HG02852 (cell line): ENCODE measurements around the gene COL4A2.

ENCODE experiments used
- ATAC-seq: cut with Tn5 transposase; IDR thresholded peaks from one replicate; pipeline ENCODE4 v1.9.1; 2021; ENCODE audit warnings: mild to moderate bottlenecking, moderate library complexity; ENCODE audit not compliant: unreplicated experiment

The COL4A2 gene

DNA sequence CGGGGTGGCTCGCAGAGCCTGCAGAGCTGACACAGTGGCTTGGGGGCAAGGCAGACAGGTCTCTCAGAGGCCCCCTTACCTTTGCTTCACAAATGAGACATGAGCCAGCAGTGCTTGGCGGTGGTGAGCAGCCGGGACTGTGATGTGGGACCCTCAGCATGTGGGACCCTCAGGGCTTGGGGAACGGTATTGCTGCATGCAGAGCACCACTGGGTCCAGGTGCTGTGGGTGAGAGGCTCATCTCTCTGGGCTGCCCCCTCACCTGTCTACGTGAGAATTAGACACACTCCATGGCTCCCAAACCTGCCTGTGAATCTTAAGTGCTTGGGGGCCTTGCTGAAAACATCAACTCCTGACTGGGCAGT is 106.6 kb downstream of the COL4A2 start:
- ATAC-seq, result no peak

- no peak for ATAC-seq
These were observed 107.2 kb downstream of the COL4A2 start for GRCh38 chr13:110414283-110414682.

DNA sequence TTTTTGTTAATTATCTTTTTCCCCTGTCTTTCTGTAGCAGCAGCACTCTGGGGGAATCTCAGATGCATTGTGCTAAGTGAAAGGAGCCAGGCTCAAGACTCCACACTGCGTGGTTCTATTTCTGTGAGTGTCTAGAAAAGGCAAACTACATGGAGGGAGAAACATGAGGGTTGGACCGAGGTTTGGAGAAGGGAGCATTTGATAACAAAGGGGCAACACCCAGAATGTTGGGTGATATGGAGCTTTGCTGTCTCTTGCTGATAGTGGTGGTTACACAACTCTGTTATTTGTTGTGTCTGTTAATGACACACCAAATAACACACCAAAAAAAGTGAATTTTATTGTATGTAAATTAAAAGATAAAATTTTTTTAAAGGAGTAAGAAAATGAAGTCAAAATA is 107.8 kb downstream of the COL4A2 start:
- ATAC-seq, result no peak

DNA sequence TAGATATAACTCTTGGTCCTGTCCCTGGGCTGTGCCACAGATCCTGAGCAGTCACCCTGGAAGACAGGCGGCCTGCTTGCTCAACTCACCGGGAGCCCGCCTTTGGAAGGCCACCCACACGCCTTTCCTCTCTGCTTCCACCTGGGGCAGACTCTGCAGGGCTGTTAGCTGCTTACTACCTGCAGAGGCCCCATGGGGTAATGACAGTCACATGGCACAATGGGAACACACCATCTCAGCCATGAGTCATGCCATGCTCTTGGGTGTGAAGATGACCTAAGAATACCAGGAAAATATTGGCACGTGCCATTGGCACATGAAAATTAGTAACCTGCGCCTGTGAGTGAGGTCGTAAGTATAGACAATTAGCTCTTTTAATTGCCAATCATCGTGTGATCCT is 108.6 kb downstream of the COL4A2 start:
- ATAC-seq, result no peak

- no peak for ATAC-seq
These were observed 109.3 kb downstream of the COL4A2 start for GRCh38 chr13:110416131-110417025.

DNA sequence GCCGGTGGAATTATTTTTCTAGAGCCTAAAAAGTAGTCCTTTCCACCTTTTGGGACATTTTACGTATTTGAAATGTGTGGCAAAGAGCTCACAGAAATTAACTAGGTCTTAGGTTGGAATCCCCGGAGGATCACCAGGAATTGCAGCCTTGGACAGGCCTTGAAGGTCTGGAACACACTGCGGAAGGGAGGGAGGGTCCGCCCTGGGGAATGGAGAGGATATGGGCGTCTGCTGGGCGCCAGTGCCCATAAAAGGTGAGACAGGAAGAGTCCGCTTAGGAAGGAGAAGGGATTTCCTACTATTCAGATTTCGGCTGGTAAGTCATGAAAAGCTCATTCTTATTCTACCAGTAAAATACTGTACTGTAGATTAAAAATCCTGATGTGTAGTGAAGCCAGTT is 111.9 kb downstream of the COL4A2 start:
- ATAC-seq, result no peak

- ATAC-seq, result no peak
These were observed 112.3 kb downstream of the COL4A2 start for GRCh38 chr13:110419381-110419791.

DNA sequence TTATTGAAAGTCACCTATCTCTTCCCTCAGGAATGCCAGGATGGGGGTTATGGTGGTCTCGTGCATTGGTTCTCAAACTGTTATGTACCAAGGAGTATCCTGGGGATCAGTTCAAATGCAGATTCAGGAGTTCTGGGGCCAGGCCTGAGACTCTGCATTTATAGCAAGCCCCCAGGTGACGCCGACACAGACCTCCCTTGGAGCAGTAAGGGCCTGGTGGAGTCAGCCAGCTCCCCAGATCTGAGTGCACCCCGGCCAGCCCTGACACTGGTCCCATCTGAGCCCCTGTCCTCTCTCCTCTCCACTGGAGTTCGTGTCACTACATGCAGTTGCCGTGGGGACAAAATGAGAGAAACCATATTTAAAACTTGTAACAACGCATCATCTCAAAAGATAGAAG is 112.9 kb downstream of the COL4A2 start:
- ATAC-seq, result no peak

- no peak for ATAC-seq
These were observed 113.5 kb downstream of the COL4A2 start for GRCh38 chr13:110420626-110421025.

DNA sequence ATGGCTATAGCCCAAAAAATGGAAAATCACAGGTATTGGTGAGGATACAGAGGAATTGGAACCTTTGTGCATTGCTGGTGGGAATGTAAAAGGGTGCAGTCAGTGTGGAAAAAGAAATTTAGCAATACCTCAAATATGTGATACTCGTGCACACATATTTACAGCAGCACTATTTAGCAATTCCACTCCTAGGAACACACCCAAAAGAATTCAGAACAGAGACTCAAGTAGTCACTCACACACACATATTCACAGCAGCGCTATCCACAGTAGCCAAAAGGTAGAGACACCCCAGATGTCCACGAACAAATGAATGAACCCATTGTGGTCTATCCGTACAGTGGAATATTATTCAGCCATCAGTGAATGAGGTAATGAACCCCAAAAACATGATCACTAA is 114.0 kb downstream of the COL4A2 start:
- ATAC-seq, result no peak

DNA sequence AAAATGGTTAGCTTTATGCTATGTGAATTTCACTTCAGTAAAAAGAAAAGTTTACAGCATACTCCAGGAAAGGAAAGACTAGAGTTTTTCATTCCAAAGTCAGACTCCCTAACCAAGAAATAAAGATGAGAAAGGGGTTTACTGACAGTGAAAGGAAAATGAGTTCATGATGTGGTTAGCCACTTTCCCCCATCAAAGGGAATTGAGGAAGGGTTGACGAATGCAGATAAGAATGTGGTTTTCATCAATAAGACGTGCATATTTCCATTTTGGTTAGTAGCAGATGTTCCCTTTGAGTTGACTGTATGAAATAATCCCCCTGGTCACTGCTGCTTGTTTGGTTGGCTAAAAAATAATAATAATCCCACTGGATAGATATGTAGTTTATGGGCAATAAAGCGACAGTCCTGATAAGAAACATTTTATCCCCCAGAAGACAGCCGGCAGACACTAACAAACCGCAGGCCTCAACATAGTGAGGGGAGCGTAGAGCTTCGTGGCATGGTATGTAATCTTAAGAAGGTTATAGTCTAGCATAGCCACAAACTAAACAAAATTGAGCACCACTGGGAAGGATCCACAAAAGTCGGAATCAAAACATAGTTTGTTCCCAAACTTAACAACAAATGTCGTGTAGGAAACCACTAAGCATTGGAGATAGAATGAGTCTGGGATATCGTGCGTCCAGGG is 114.8 kb downstream of the COL4A2 start:
- no peak for ATAC-seq

DNA sequence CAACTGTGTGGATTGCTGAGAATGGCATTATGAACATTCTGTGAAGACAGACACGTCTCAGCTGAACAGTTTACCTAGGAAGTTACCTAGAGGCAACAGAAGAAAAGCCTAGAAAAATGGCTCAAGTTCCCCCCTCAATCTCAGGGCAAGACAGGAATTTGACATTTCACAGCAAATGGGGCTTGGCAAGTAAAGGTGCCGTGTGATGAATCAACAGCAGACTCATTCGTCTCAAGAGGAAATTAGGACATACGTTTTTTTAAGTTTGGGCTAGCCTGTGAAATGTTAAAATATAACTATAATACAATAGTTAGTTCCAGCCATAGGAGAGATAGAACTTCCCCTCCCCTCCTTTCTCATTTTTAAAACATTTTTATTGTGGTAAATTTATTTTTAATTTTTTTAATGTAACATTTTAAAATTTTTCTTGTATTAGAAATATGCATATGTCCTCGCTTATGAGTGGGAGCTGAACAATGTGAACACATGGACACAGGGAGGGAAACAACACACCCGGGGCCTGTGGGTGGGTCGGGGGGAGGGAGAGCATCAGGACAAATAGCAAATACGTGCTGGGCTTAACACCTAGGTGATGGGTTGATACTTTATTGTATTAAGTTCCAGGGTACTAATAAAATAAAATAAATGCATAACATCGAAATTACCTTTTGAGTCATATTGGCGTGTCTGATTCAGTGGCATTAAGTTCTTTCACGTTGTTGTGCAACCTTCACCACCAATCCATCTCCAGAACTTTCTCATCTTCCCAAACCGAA is 116.0 kb downstream of the COL4A2 start:
- no peak for ATAC-seq

- ATAC-seq, result no peak
These were observed 116.7 kb downstream of the COL4A2 start for GRCh38 chr13:110423689-110424302.

GRCh38 chr13:110424569-110425443 is 117.7 kb downstream of the COL4A2 start:
- ATAC-seq, result no peak

- ATAC-seq, result no peak
These were observed 118.3 kb downstream of the COL4A2 start for GRCh38 chr13:110425444-110425780.

DNA sequence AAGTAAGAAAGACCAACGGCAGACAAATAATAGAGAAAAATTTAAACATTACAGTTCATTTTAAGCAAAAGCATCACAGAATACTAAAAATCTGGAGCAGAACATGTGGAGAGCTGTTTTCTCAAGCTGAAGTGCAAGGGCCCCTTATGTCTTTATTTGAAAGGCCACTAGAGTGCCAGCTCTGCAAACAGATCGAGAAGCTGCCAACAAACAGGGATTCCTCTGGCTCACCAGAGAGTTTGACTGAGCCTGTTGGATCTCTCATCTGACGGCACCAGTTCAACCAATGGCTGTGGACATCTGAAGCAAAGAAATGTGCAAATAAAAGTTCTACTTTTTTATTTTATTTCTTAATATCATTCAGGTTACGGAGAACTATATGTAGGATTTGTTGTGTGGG is 119.7 kb downstream of the COL4A2 start:
- ATAC-seq, result no peak

GRCh38 chr13:110428313-110428712 is 121.2 kb downstream of the COL4A2 start:
- ATAC-seq, result no peak

DNA sequence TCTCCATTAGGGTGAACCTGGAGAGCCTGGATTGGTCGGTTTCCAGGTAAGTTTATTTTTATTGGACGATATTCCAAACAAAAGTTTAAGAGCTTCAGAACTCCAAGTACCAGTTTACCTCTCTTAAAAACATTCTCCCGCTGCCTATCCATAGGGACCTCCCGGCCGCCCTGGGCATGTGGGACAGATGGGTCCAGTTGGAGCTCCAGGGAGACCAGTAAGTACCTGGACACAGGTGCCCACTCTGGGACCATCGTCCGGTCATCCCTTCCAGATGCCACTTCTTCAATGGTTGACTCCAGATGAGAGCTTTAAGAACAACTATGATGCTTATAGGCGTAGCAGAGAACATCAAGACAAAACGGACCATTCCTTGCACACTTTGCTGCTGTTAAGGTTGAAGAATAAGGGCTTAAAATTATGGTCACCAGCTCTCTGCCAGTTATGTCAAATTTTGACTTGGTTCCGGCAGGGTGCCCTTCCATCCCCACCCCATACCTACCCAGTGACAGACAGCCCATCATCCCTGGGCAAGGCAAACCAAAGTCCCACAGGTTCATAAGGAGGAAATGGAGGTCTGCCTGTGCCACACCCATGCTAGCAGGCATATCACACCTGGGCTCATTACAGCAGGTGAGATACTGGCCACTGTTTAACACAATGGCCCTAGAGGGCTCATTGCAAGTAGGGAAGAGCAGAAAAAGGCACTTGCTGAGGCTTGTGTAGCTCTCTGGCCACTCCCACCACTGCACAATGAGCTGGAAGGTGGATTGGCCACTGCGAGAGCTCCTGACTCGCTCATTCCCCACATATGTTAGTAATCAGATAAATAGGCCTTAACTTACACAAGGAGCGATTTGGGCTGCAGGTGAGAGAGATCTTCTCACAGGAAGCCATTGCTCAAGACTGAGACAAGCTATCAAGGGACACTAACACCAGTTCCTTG is 123.6 kb downstream of the COL4A2 start:
- ATAC-seq, result no peak
